DOHH2 (cell line): ENCODE measurements around the gene C5.

Experiments used
- CTCF ChIP-seq: fragments of 200-600 bp; sonication (generic); IDR thresholded peaks from one replicate; pipeline ENCODE4 v1.5.1; 2014; ENCODE audit warnings: antibody characterized with exemption, mild to moderate bottlenecking, low read depth, low read length; ENCODE audit not compliant: poor library complexity, severe bottlenecking
- EZH2phosphoT487 ChIP-seq: fragments of 200-600 bp; sonication (generic); IDR thresholded peaks from 2 replicates; pipeline ENCODE4 v1.6.1; 2017; ENCODE audit warnings: borderline replicate concordance, mild to moderate bottlenecking, antibody characterized with exemption, low read length, moderate library complexity, mixed read lengths

GRCh38 chr9:120965344-120966012 is 84.6 kb downstream of the C5 start:
- TF ChIP-seq CTCF (no peak), EZH2phosphoT487 (no peak)
